ENCODE measurements around the gene ACSF3.

- TF ChIP-seq, protein P1, sequence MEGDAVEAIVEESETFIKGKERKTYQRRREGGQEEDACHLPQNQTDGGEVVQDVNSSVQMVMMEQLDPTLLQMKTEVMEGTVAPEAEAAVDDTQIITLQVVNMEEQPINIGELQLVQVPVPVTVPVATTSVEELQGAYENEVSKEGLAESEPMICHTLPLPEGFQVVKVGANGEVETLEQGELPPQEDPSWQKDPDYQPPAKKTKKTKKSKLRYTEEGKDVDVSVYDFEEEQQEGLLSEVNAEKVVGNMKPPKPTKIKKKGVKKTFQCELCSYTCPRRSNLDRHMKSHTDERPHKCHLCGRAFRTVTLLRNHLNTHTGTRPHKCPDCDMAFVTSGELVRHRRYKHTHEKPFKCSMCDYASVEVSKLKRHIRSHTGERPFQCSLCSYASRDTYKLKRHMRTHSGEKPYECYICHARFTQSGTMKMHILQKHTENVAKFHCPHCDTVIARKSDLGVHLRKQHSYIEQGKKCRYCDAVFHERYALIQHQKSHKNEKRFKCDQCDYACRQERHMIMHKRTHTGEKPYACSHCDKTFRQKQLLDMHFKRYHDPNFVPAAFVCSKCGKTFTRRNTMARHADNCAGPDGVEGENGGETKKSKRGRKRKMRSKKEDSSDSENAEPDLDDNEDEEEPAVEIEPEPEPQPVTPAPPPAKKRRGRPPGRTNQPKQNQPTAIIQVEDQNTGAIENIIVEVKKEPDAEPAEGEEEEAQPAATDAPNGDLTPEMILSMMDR (IDR thresholded peaks at IDR 0.05 in 4 of 5, conservative IDR thresholded peaks at IDR 0.05 in 1 of 5) = no peak
- no peak for TF ChIP-seq POLR2A (IDR thresholded peaks at IDR 0.05)
These were observed 106.6 kb downstream of the ACSF3 start, which contains the start of gene SLC22A31 for GRCh38 chr16:89200124-89200849.

All from gastrocnemius medialis (tissue), 4 donors.